Stimulated activated CD8-positive, alpha-beta memory T cell treated with anti-CD3 and anti-CD28 coated beads, Interleukin-15, amount 100 ng/mL, for 48 hours (primary cell): Measurements from ENCODE around the gene ZNF562.

Source experiments
- DNase-seq, 2 donors: peaks; one replicate each; pipeline ENCODE4 v3.0.0-alpha.2; 2020; ENCODE audit warnings: low read depth in 2 of 2

The ZNF562 gene

DNA sequence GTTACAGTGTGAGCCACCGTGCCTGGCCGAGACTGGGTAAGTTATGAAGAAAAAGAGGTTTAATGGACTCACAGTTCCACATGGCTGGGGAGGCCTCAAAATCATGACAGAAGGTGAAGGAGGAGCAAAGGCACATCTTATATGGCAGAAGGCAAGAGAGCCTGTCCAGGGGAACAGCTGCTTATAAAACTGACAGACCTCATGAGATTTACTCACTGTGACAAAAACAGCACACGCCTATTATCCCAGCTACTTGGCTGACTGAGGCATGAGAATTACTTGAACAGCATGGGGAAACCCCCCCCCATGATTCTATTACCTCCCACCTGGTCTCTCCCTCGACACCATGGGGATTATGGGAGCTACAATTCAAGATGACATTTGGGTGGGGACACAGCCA is 30.4 kb downstream of the ZNF562 start:
- DNase-seq = no peak

DNA sequence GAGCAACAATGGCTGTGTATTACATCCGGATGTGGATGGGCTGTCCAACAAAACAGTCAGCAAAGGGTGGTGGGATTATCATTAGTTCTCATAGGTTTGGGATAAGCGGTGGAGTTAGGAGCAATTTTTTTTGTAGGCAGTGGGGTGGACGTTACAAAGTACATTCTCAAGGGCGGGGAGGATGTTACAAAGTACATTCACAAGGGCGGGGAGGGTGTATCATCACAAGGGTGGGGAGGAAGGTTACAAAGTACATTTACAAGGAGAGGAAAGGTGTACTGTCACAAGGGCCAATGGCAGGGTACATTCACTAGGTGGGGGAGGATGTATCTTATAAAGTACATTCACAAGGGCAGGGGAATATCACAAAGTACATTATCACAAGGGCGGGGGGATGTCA is 33.1 kb downstream of the ZNF562 start:
- no peak for DNase-seq

- DNase-seq = no peak
Observed at GRCh38 chr19:9640956-9641355, 33.9 kb downstream of the ZNF562 start.

- no peak for DNase-seq
Observed at GRCh38 chr19:9636018-9636417, 38.9 kb downstream of the ZNF562 start.

DNA sequence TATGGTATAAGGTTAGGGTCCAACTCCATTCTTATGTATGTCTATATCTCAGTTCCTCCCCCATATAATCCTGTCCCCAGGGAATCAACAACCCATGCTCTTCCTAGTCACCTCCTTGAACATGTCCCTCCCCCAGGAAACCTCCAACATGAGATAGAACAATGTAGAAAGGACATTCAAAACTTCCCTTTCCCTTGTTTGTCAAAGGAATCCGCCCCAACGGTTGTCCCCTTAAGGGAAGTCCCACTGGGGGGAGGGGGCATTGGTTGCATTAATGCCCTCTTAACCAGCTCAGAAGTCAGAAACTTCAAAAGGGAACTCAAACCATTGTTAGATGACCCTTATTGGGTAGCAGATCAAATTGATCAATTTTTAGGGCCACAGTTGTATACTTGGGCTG is 47.0 kb downstream of the ZNF562 start:
- DNase-seq = no peak

GRCh38 chr19:9622531-9622930 is 52.4 kb downstream of the ZNF562 start:
- no peak for DNase-seq

- DNase-seq = peak; percentile 80 to 83
Observed at GRCh38 chr19:9621156-9622037, 53.5 kb downstream of the ZNF562 start, which contains the start of gene ZNF561. Gene ZNF561 (minus strand): TSS chr19:9621232. CDS start chr19:9619456, 1,776 bp downstream.

DNA sequence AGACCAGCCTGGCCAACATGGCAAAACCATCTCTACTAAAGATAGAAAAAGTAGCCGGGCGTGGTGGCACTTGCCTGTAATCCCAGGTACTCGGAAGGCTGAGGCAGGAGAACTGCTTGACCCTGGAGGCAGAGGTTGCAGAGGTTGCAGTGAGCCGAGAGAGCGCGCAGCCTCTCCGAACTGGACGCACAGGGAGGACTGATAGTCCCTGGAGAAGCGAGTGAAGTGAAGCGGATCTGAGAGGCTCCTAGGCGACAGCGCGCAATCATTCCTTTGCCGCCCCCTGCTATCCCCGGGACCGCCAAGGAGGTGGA is 54.1 kb downstream of the ZNF562 start:
- DNase-seq = no peak

GRCh38 chr19:9615844-9616243 is 59.1 kb downstream of the ZNF562 start:
- no peak for DNase-seq

DNA sequence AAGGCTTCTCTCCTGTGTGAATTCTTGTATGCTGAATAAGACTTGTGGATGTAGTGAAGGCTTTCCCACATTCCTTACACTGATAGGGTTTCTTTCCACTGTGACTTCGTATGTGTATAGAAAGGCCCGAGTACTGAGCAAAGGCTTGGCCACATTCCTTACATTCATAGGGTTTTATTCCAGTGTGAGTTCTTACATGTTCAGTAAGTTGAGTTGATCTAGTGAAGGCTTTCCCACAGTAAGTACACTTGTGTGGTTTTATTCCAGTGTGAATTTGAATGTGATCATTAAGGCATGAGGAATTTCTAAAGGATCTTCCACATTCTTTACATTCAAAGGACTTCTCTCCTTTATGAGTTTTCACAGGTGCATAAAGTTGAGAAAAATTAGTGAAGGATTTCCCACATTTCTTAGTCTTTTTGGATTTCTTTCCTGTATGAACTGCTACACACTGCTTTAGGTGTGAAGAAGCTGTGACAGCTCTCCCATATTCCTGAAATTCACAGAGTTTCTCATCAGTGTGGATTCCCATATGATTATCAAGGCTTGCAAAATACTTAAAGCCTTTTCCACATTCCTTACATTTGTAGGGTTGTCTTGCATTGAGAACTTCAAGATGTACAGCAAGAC is 64.3 kb downstream of the ZNF562 start:
- DNase-seq = no peak

- no peak for DNase-seq
Observed at GRCh38 chr19:9608912-9609311, 66.0 kb downstream of the ZNF562 start.

DNA sequence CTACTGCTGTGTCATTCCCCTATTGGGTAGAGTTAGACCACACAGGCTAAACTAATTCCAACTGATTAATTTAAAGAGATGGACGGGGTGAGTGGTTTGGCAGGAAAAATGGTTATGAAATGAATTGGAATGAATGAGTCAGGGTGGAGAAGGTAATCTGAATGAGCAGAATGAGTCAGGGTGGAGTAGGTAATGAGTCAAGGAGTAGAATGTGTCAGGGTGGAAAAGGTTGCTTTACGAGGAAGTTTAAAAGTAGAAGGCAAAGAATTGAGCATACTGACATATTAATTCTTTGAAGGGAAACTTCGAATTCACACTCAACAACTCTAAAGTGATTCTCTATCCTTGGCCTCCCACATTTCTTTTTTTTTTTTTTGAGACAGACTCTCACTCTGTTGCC is 77.9 kb downstream of the ZNF562 start:
- DNase-seq = no peak
